GM23338 (cell line): ENCODE measurements around the gene AGXT2. TPM values are rescaled to one million over a fixed set of nuclear protein-coding genes. Genes with fewer than 3 reads are reported as not detected.

Experiments
- ATAC-seq: fragments of 200-7000 bp; cut with Tn5 transposase; 3 replicates; pipeline ENCODE4 v1.9.1; 2020
- DNase-seq: peaks from one replicate; pipeline ENCODE4 v3.0.0-alpha.2; 2015; ENCODE audit warnings: low spot score
- H2AFZ ChIP-seq: fragments of 200-600 bp; sonication (generic); 2 replicates; pipeline ENCODE4 v1.8.0; 2016; ENCODE audit warnings: antibody characterized with exemption, mild to moderate bottlenecking, moderate library complexity
- H3F3A ChIP-seq: fragments of 200-600 bp; sonication (generic); replicated peaks from 2 replicates; pipeline ENCODE4 v1.8.0; 2017; ENCODE audit warnings: antibody characterized with exemption, mixed run types, low read depth
- H3K27ac ChIP-seq: fragments of 200-600 bp; sonication (generic); 2 replicates; pipeline ENCODE4 v1.6.1; 2016; ENCODE audit warnings: low read depth
- H3K27me3 ChIP-seq: fragments of 200-600 bp; sonication (generic); 2 replicates; pipeline ENCODE4 v1.8.0; 2016; ENCODE audit warnings: mild to moderate bottlenecking, mixed run types, moderate library complexity; ENCODE audit not compliant: insufficient read depth
- H3K36me3 ChIP-seq: fragments of 200-600 bp; sonication (generic); 2 replicates; pipeline ENCODE4 v1.8.0; 2016; ENCODE audit warnings: mild to moderate bottlenecking; ENCODE audit not compliant: insufficient read depth
- H3K4me1 ChIP-seq: fragments of 200-600 bp; sonication (generic); 2 replicates; pipeline ENCODE4 v1.8.0; 2016; ENCODE audit warnings: mild to moderate bottlenecking, moderate library complexity; ENCODE audit not compliant: insufficient read depth
- H3K4me2 ChIP-seq: fragments of 200-600 bp; sonication (generic); 2 replicates; pipeline ENCODE4 v1.7.1; 2017; ENCODE audit warnings: mixed run types
- H3K4me3 ChIP-seq: fragments of 200-600 bp; sonication (generic); 2 replicates; pipeline ENCODE4 v1.6.1; 2016; ENCODE audit warnings: mixed run types
- H3K79me2 ChIP-seq: fragments of 200-600 bp; sonication (generic); replicated peaks from 2 replicates; pipeline ENCODE4 v1.8.0; 2017; ENCODE audit warnings: mild to moderate bottlenecking; ENCODE audit not compliant: insufficient read depth
- H3K9me2 ChIP-seq: fragments of 200-600 bp; sonication (generic); 2 replicates; pipeline ENCODE4 v1.8.0; 2017; ENCODE audit not compliant: insufficient read depth
- H4K20me1 ChIP-seq: fragments of 200-600 bp; sonication (generic); replicated peaks from 2 replicates; pipeline ENCODE4 v1.8.0; 2017; ENCODE audit warnings: mild to moderate bottlenecking; ENCODE audit not compliant: insufficient read depth
- H3K27ac Mint-ChIP-seq: 2 replicates; pipeline ENCODE4 v1.8.0; 2020; ENCODE audit warnings: inconsistent platforms, mild to moderate bottlenecking, moderate library complexity, mixed read lengths
- H3K27me3 Mint-ChIP-seq: 3 replicates; pipeline ENCODE4 v1.8.0; 2022; ENCODE audit warnings: low read depth, mild to moderate bottlenecking, moderate library complexity, mixed read lengths, inconsistent platforms; ENCODE audit not compliant: insufficient read depth, poor library complexity
- H3K36me3 Mint-ChIP-seq: 3 replicates; pipeline ENCODE4 v1.8.0; 2021; ENCODE audit warnings: low read depth, mild to moderate bottlenecking, inconsistent platforms, moderate library complexity, mixed read lengths
- H3K4me1 Mint-ChIP-seq: 3 replicates; pipeline ENCODE4 v1.8.0; 2020; ENCODE audit warnings: mild to moderate bottlenecking, inconsistent platforms, mixed read lengths
- H3K4me3 Mint-ChIP-seq: 3 replicates; pipeline ENCODE4 v1.8.0; 2021; ENCODE audit warnings: moderate library complexity, mild to moderate bottlenecking, inconsistent platforms, mixed read lengths
- H3K9me3 Mint-ChIP-seq: 3 replicates; pipeline ENCODE4 v1.8.0; 2020; ENCODE audit warnings: moderate library complexity, mild to moderate bottlenecking, inconsistent platforms, mixed read lengths
- CREB1 ChIP-seq: fragments of 250-450 bp; sonication (Bioruptor Pico); IDR thresholded peaks from 2 replicates; pipeline ENCODE4 v1.5.0; 2020; ENCODE audit warnings: low read depth, mild to moderate bottlenecking, moderate library complexity
- EZH2 ChIP-seq: fragments of 200-600 bp; sonication (generic); IDR thresholded peaks from one replicate; pipeline ENCODE4 v1.8.0; 2017; ENCODE audit warnings: antibody characterized with exemption, mild to moderate bottlenecking, low read depth; ENCODE audit not compliant: unreplicated experiment
- NANOG ChIP-seq: IDR thresholded peaks from 2 replicates; pipeline ENCODE4 v1.6.1; 2016; ENCODE audit warnings: antibody characterized with exemption, borderline replicate concordance
- POLR2AphosphoS5 ChIP-seq: IDR thresholded peaks from 2 replicates; pipeline ENCODE4 v1.6.1; 2016; ENCODE audit warnings: antibody characterized with exemption, low read depth
- STAT1 ChIP-seq: IDR thresholded peaks from one replicate; pipeline ENCODE4 v1.6.1; 2016; ENCODE audit warnings: antibody characterized with exemption; ENCODE audit not compliant: unreplicated experiment
- ZNF114 ChIP-seq: fragments of 250-450 bp; sonication (Bioruptor Pico); IDR thresholded peaks from 2 replicates; pipeline ENCODE4 v1.5.0; 2020; ENCODE audit warnings: mild to moderate bottlenecking, moderate library complexity
- ZNF331 ChIP-seq: fragments of 250-450 bp; sonication (Bioruptor Pico); IDR thresholded peaks from 2 replicates; pipeline ENCODE4 v1.5.0; 2020; ENCODE audit warnings: low read depth, mild to moderate bottlenecking, moderate library complexity
- polyA plus RNA-seq: library from polyadenylated mRNA; unstranded; fragments of >200 nt; fragmentation: Nextera tagmentation; extraction: Ambion mirVana; gene quantifications from 2 replicates; pipeline ENCODE4 v1.2.1, GENCODE V29; 2016
- total RNA-seq: library from RNA; depleted of rRNA; stranded (reverse); fragments of >200 nt; shearing (Covaris generic); gene quantifications from 2 replicates; pipeline ENCODE4 v1.2.3, GENCODE V29; 2014
- TF ChIP-seq, protein P1 (sequence below): fragments of 250-450 bp; sonication (Bioruptor Pico); IDR thresholded peaks from 2 replicates; pipeline ENCODE4 v1.5.0; 2020; ENCODE audit warnings: mild to moderate bottlenecking, moderate library complexity
- TF ChIP-seq, protein P2 (sequence below), 2 experiments: fragments of 200-600 bp in 1 of 2; sonication (generic) in 1 of 2; conservative IDR thresholded peaks; 2 replicates each; pipeline versions ENCODE4 v1.5.1 to v1.6.1; 2016 to 2017; ENCODE audit warnings: antibody characterized with exemption in 2 of 2, low read depth in 2 of 2, mild to moderate bottlenecking in 2 of 2, moderate library complexity in 1 of 2

Gene AGXT2
- total and polyA plus RNA-seq, 2 experiments from 2014 or later: not detected

DNA sequence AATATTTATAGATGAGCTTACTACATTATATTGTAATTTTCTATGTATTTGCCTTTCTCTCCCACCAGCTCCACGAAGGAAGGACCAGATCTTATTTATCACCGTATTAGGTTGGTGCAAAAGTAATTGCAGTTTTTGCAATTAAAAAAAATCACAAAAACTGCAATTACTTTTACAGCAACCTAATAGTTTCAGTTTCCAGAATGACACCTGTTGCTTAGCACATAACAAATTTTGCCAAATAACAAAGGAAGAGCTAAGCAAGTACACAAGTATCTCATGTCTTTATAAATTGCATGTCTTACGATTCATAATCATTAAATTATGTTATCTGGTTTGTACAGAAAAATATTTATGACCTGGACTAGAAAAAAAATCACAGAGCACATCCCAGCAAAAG lies 45.9 kb downstream of the AGXT2 start (continued):
- TF ChIP-seq, protein P1, sequence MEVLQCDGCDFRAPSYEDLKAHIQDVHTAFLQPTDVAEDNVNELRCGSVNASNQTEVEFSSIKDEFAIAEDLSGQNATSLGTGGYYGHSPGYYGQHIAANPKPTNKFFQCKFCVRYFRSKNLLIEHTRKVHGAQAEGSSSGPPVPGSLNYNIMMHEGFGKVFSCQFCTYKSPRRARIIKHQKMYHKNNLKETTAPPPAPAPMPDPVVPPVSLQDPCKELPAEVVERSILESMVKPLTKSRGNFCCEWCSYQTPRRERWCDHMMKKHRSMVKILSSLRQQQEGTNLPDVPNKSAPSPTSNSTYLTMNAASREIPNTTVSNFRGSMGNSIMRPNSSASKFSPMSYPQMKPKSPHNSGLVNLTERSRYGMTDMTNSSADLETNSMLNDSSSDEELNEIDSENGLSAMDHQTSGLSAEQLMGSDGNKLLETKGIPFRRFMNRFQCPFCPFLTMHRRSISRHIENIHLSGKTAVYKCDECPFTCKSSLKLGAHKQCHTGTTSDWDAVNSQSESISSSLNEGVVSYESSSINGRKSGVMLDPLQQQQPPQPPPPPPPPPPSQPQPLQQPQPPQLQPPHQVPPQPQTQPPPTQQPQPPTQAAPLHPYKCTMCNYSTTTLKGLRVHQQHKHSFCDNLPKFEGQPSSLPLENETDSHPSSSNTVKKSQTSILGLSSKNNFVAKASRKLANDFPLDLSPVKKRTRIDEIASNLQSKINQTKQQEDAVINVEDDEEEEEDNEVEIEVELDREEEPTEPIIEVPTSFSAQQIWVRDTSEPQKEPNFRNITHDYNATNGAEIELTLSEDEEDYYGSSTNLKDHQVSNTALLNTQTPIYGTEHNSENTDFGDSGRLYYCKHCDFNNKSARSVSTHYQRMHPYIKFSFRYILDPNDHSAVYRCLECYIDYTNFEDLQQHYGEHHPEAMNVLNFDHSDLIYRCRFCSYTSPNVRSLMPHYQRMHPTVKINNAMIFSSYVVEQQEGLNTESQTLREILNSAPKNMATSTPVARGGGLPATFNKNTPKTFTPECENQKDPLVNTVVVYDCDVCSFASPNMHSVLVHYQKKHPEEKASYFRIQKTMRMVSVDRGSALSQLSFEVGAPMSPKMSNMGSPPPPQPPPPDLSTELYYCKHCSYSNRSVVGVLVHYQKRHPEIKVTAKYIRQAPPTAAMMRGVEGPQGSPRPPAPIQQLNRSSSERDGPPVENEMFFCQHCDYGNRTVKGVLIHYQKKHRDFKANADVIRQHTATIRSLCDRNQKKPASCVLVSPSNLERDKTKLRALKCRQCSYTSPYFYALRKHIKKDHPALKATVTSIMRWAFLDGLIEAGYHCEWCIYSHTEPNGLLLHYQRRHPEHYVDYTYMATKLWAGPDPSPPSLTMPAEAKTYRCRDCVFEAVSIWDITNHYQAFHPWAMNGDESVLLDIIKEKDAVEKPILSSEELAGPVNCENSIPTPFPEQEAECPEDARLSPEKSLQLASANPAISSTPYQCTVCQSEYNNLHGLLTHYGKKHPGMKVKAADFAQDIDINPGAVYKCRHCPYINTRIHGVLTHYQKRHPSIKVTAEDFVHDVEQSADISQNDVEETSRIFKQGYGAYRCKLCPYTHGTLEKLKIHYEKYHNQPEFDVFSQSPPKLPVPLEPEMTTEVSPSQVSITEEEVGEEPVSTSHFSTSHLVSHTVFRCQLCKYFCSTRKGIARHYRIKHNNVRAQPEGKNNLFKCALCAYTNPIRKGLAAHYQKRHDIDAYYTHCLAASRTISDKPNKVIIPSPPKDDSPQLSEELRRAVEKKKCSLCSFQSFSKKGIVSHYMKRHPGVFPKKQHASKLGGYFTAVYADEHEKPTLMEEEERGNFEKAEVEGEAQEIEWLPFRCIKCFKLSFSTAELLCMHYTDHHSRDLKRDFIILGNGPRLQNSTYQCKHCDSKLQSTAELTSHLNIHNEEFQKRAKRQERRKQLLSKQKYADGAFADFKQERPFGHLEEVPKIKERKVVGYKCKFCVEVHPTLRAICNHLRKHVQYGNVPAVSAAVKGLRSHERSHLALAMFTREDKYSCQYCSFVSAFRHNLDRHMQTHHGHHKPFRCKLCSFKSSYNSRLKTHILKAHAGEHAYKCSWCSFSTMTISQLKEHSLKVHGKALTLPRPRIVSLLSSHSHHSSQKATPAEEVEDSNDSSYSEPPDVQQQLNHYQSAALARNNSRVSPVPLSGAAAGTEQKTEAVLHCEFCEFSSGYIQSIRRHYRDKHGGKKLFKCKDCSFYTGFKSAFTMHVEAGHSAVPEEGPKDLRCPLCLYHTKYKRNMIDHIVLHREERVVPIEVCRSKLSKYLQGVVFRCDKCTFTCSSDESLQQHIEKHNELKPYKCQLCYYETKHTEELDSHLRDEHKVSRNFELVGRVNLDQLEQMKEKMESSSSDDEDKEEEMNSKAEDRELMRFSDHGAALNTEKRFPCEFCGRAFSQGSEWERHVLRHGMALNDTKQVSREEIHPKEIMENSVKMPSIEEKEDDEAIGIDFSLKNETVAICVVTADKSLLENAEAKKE (CRISPR knock-in tag): no peak
- TF ChIP-seq NANOG: no peak

DNA sequence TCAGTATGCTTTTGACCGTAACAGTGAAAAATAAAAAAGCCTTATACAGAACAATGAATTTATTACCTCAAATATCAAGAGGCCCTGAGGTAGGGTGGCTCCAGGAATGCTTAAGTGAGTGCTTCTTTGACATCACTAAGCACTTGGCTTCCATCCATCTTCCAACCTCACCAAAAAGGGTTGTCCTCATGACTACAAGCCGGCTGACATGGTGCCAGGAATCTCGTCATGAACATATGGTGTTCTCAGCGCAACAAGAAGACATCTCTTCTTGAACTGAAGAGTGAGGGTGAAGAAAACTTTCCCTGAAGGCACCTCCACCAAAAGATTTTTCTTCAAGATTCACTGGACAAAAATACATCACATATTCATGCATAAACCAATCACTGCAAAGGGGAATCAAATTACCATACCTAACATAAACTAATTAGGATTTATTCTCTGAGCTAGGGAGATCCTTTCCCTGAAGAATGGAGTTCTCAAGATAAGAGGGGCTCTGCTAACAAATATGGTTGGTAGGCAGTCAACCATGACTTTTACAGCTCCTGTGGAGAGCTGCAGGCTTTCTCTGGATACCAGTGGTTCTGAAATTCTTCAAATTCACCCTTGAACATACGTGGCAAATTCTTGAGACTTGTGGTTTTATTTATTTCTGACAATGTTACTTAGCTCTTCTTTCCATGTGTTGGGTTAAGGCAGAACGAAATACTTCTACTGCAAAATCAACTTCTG lies 49.5 kb downstream of the AGXT2 start:
- DNase-seq: no peak
- H3K4me1 ChIP-seq: no peaks in the 10 kb centered on the region
- Mint-ChIP-seq H3K27ac (no peak overlapping the region), H3K27me3 (peaks cover 2% of the 10 kb centered on the region), H3K4me1 (no peaks in the 10 kb centered on the region), H3K4me3 (no peak overlapping the region), H3K36me3 (no peaks in the 10 kb centered on the region), H3K9me3 (no peaks in the 10 kb centered on the region)
- ATAC-seq: no peak
- no peaks in the 10 kb centered on the region for H4K20me1 ChIP-seq
- no peak overlapping the region for H2AFZ ChIP-seq
- no peaks in the 10 kb centered on the region for H3K79me2 ChIP-seq
- no peak overlapping the region for H3K27ac ChIP-seq
- H3K4me2 ChIP-seq: no peak overlapping the region
- no peaks in the 10 kb centered on the region; the same call in 1 of the 2 replicates for H3K36me3 ChIP-seq
- H3K4me3 ChIP-seq: no peak overlapping the region
- H3K9me2 ChIP-seq: 0 out of 2 replicates have a peak, but pooled peaks cover 7% of the 10 kb centered on the region
- H3F3A ChIP-seq: no peaks in the 10 kb centered on the region
- H3K27me3 ChIP-seq: no peaks in the 10 kb centered on the region
- TF ChIP-seq, protein P2, sequence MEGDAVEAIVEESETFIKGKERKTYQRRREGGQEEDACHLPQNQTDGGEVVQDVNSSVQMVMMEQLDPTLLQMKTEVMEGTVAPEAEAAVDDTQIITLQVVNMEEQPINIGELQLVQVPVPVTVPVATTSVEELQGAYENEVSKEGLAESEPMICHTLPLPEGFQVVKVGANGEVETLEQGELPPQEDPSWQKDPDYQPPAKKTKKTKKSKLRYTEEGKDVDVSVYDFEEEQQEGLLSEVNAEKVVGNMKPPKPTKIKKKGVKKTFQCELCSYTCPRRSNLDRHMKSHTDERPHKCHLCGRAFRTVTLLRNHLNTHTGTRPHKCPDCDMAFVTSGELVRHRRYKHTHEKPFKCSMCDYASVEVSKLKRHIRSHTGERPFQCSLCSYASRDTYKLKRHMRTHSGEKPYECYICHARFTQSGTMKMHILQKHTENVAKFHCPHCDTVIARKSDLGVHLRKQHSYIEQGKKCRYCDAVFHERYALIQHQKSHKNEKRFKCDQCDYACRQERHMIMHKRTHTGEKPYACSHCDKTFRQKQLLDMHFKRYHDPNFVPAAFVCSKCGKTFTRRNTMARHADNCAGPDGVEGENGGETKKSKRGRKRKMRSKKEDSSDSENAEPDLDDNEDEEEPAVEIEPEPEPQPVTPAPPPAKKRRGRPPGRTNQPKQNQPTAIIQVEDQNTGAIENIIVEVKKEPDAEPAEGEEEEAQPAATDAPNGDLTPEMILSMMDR (conservative IDR thresholded peaks at IDR 0.05; ENCODE audit: low read depth in 2 of 2): no peak
- no peak for TF ChIP-seq NANOG
- no peak for TF ChIP-seq EZH2
- TF ChIP-seq POLR2AphosphoS5: no peak
- TF ChIP-seq ZNF114 (CRISPR knock-in tag): no peak
- no peak for TF ChIP-seq CREB1 (CRISPR knock-in tag)
- no peak for TF ChIP-seq STAT1
- TF ChIP-seq ZNF331 (CRISPR knock-in tag): no peak
